IPS-NIHi7 (cell line): ENCODE results near the gene AOC1.

ENCODE experiments used
- DNase-seq: peaks from one replicate; pipeline ENCODE4 v3.0.0; 2012; ENCODE audit warnings: mixed read lengths; ENCODE audit errors: extremely low spot score

Gene AOC1

GRCh38 chr7:150835702-150836280 lies 16.5 kb upstream of the AOC1 start:
- DNase-seq = no peak

GRCh38 chr7:150838965-150839650 lies 13.2 kb upstream of the AOC1 start:
- DNase-seq = no peak

- no peak for DNase-seq
Measured at GRCh38 chr7:150842018-150842417, 10.3 kb upstream of the AOC1 start.

- no peak for DNase-seq
Measured at GRCh38 chr7:150842716-150843115, 9.6 kb upstream of the AOC1 start.

- no peak for DNase-seq
Measured at GRCh38 chr7:150845421-150845861, 6.9 kb upstream of the AOC1 start.

- DNase-seq = no peak
Measured at GRCh38 chr7:150846291-150847115, 5.8 kb upstream of the AOC1 start.

- DNase-seq = no peak
Measured at GRCh38 chr7:150847536-150847935, 4.8 kb upstream of the AOC1 start.

- DNase-seq = no peak
Measured at GRCh38 chr7:150848111-150848510, 4.2 kb upstream of the AOC1 start.

- no peak for DNase-seq
Measured at GRCh38 chr7:150848561-150849115, 3.7 kb upstream of the AOC1 start.

- no peak for DNase-seq
Measured at GRCh38 chr7:150849204-150849775, 3.0 kb upstream of the AOC1 start.

- no peak for DNase-seq
Measured at GRCh38 chr7:150850273-150850672, 2.0 kb upstream of the AOC1 start.

GRCh38 chr7:150851492-150852370 lies 586 bp upstream of the AOC1 start:
- no peak for DNase-seq

- no peak for DNase-seq
Measured at GRCh38 chr7:150854066-150855000, 2.0 kb downstream of the AOC1 start.

GRCh38 chr7:150855046-150855445 lies 2.7 kb downstream of the AOC1 start:
- no peak for DNase-seq

- DNase-seq = no peak
Measured at GRCh38 chr7:150855476-150856302, 3.4 kb downstream of the AOC1 start.

- DNase-seq = no peak
Measured at GRCh38 chr7:150856303-150857275, 4.3 kb downstream of the AOC1 start.

- DNase-seq = no peak
Measured at GRCh38 chr7:150857276-150858055, 5.1 kb downstream of the AOC1 start.
